Measurements from ENCODE around the gene SORBS1. TPM values are rescaled to one million over a fixed set of nuclear protein-coding genes. Genes with fewer than 3 reads are reported as not detected.

Gene SORBS1
- total and polyA plus RNA-seq, 4 experiments from 2014 or later, result 0.67 to 0.93 (median 0.75) TPM; not detected in 1

DNA sequence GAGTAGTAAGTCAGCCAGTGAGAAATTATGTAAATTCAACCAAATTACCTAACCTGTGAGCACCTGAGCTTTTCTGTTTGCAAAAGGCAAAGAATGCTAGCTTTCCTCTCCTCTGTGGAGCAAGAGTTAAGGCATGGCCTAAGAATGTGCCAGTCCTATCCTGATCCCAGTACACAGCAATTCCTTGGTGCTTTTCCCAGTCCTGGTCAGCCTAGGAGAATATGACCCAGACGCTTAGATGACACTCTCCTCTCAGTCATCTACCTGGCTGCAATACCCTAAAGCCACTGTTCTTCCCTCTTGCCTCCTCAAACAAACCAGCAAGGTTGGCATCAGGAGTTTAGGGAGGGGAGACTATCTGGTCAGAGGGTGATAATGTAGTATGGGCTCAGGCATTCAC lies 274.5 kb downstream of the SORBS1 start:
- intact Hi-C loops (cut with micrococcal nuclease), result no loop called here
- CTCF ChIA-PET (ENCODE audit: partially characterized antibody), result no interaction called here
- Histone ChIP-seq H3K4me3 (ENCODE audit: low read length in 2 of 2) (no peak overlapping the region), H3K36me3 (ENCODE audit: insufficient read depth, low read length) (no peaks in the 10 kb centered on the region), H3K9me3 (ENCODE audit: control insufficient read depth in 1 of 2, low read length in 2 of 2) (no peaks in the 10 kb centered on the region), H3K4me1 (ENCODE audit: insufficient read depth, low read length) (peaks cover 4% of the 10 kb centered on the region), H3K27me3 (ENCODE audit: insufficient read depth, low read length) (peaks cover 10% of the 10 kb centered on the region), H3K27ac (ENCODE audit: low read depth, low read length) (no peak overlapping the region)
- H3K27ac Mint-ChIP-seq, result no peak overlapping the region
- no peak for DNase-seq
- no peak overlapping the region for H3K4me3 Mint-ChIP-seq
- H3K27me3 Mint-ChIP-seq, result peaks cover 21 to 26% of the 10 kb centered on the region in 2 donors
- POLR2A ChIA-PET (ENCODE audit: partially characterized antibody), result no interaction called here
- no peaks in the 10 kb centered on the region for H3K9me3 Mint-ChIP-seq
- no peaks in the 10 kb centered on the region for H3K36me3 Mint-ChIP-seq
- peaks cover 8 to 16% (median 10%) of the 10 kb centered on the region in 4 donors for H3K4me1 Mint-ChIP-seq

DNA sequence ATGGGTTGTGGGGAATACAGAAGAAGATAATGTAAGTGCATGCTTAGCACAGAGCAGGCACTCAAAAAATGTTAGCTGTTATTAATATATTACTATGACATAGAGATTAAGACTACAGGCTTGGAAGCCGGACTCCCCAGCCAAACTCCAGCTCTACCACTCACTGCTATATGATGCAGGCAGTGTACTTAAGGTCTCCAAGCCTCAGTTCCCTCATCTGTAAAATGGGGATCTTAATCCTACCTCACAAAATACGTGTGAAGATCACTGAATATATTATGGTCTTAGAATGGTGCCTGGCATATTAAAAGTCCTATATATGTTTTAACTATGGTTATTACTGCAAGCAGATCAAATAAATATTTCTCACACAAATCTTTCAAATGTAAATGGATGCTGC lies 275.6 kb downstream of the SORBS1 start:
- peaks cover 4 to 10% (median 6%) of the 10 kb centered on the region in 4 donors for H3K4me1 Mint-ChIP-seq
- no peak for DNase-seq
- H3K27me3 Mint-ChIP-seq, result peaks cover 16 to 25% of the 10 kb centered on the region in 2 donors
- CTCF ChIA-PET (ENCODE audit: partially characterized antibody), result no interaction called here
- no peak overlapping the region for H3K4me3 Mint-ChIP-seq
- POLR2A ChIA-PET (ENCODE audit: partially characterized antibody), result no interaction called here
- no peak overlapping the region for H3K27ac Mint-ChIP-seq
- Histone ChIP-seq H3K4me1 (ENCODE audit: insufficient read depth, low read length) (no peaks in the 10 kb centered on the region), H3K27me3 (ENCODE audit: insufficient read depth, low read length) (peaks cover 10% of the 10 kb centered on the region), H3K27ac (ENCODE audit: low read depth, low read length) (no peak overlapping the region), H3K36me3 (ENCODE audit: insufficient read depth, low read length) (no peaks in the 10 kb centered on the region), H3K9me3 (ENCODE audit: control insufficient read depth in 1 of 2, low read length in 2 of 2) (no peaks in the 10 kb centered on the region), H3K4me3 (ENCODE audit: low read length in 2 of 2) (no peak overlapping the region)
- no peaks in the 10 kb centered on the region for H3K36me3 Mint-ChIP-seq
- H3K9me3 Mint-ChIP-seq, result no peaks in the 10 kb centered on the region
- intact Hi-C loops (cut with micrococcal nuclease), result no loop called here

GRCh38 chr10:95284807-95285206 lies 276.4 kb downstream of the SORBS1 start:
- Histone ChIP-seq H3K27me3 (ENCODE audit: insufficient read depth, low read length) (peaks cover 5% of the 10 kb centered on the region), H3K27ac (ENCODE audit: low read depth, low read length) (no peak overlapping the region), H3K9me3 (ENCODE audit: control insufficient read depth in 1 of 2, low read length in 2 of 2) (no peaks in the 10 kb centered on the region), H3K4me1 (ENCODE audit: insufficient read depth, low read length) (no peaks in the 10 kb centered on the region), H3K36me3 (ENCODE audit: insufficient read depth, low read length) (no peaks in the 10 kb centered on the region), H3K4me3 (ENCODE audit: low read length in 2 of 2) (no peak overlapping the region)
- no peak overlapping the region for H3K4me3 Mint-ChIP-seq
- peak overlapping the region in 1 of 7 donors; percentile 69 for H3K27ac Mint-ChIP-seq
- DNase-seq, result no peak
- ChIA-PET POLR2A (ENCODE audit: partially characterized antibody) (no interaction called here), CTCF (ENCODE audit: partially characterized antibody) (no interaction called here)
- intact Hi-C loops (cut with micrococcal nuclease), result no loop called here
- peaks cover 3 to 6% (median 4%) of the 10 kb centered on the region in 4 donors for H3K4me1 Mint-ChIP-seq
- no peaks in the 10 kb centered on the region for H3K9me3 Mint-ChIP-seq
- H3K36me3 Mint-ChIP-seq, result no peaks in the 10 kb centered on the region
- peaks cover 13 to 21% of the 10 kb centered on the region in 2 donors for H3K27me3 Mint-ChIP-seq

DNA sequence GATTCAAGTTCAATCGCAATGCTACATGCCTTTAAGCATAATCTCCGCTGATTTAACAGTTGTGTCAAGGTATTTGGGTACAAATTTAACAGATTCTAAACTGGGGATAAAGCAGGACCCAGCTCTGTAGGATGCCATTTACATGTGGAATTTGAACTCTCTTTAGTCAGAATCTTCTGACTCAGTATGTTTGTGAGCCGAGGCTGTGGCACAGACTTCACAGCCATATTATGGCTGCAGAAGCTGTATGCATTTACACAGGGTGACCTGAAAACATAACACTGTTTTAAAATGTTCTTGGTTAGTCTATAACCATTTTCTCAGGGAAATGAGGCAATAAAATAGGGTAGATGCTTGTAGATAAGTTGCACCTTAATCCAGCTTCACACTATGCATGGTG lies 279.1 kb downstream of the SORBS1 start:
- Mint-ChIP-seq H3K27me3 (peaks cover 7 to 12% of the 10 kb centered on the region in 2 donors), H3K36me3 (no peaks in the 10 kb centered on the region), H3K27ac (no peak overlapping the region), H3K4me3 (no peak overlapping the region), H3K9me3 (peaks cover 0 to 2% (median 0%) of the 10 kb centered on the region in 8 donors), H3K4me1 (no peaks in the 10 kb centered on the region)
- no peak for DNase-seq
- Histone ChIP-seq H3K36me3 (ENCODE audit: insufficient read depth, low read length) (no peaks in the 10 kb centered on the region), H3K4me3 (ENCODE audit: low read length in 2 of 2) (no peak overlapping the region), H3K9me3 (ENCODE audit: control insufficient read depth in 1 of 2, low read length in 2 of 2) (no peaks in the 10 kb centered on the region), H3K27ac (ENCODE audit: low read depth, low read length) (no peak overlapping the region), H3K27me3 (ENCODE audit: insufficient read depth, low read length) (no peaks in the 10 kb centered on the region), H3K4me1 (ENCODE audit: insufficient read depth, low read length) (no peaks in the 10 kb centered on the region)
- POLR2A ChIA-PET (ENCODE audit: partially characterized antibody), result no interaction called here
- CTCF ChIA-PET (ENCODE audit: partially characterized antibody), result no interaction called here
- intact Hi-C loops (cut with micrococcal nuclease), result no loop called here

- Histone ChIP-seq H3K4me1 (ENCODE audit: insufficient read depth, low read length) (no peaks in the 10 kb centered on the region), H3K4me3 (ENCODE audit: low read length in 2 of 2) (no peak overlapping the region), H3K27ac (ENCODE audit: low read depth, low read length) (no peak overlapping the region), H3K27me3 (ENCODE audit: insufficient read depth, low read length) (no peaks in the 10 kb centered on the region), H3K36me3 (ENCODE audit: insufficient read depth, low read length) (no peaks in the 10 kb centered on the region), H3K9me3 (ENCODE audit: control insufficient read depth in 1 of 2, low read length in 2 of 2) (no peaks in the 10 kb centered on the region)
- CTCF ChIA-PET (ENCODE audit: partially characterized antibody), result interaction anchor here (1.1 kb wide), 1 partner anchor 35 kb away, joined by 3 read pairs; no protein-coding TSS in a partner anchor
- Mint-ChIP-seq H3K9me3 (peaks cover 0 to 2% (median 0%) of the 10 kb centered on the region in 8 donors), H3K4me3 (no peak overlapping the region), H3K36me3 (no peaks in the 10 kb centered on the region), H3K27me3 (peaks cover 5% of the 10 kb centered on the region in 2 donors), H3K4me1 (no peaks in the 10 kb centered on the region), H3K27ac (no peak overlapping the region)
- intact Hi-C loops (cut with micrococcal nuclease), result no loop called here
- DNase-seq, result no peak
- POLR2A ChIA-PET (ENCODE audit: partially characterized antibody), result no interaction called here
These were observed 280.0 kb downstream of the SORBS1 start for GRCh38 chr10:95281206-95281605.

DNA sequence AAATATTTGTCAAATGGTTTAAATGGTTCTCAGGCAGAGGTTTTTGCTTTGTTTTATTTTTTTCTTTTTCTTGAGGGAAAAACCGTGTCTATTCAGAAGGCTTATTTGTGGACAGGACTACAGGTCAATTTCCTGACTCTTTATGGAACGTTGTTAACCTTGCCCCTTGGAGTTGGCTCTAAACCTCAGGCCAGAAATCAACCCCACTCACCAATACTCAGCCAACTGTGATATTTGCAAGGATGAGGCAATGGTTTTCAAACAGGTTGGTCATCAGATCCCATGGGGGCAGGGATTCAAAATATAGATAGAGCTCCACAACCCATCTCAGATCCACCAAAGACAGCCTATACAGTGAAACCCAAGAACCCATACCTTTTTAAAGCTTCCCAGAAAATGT lies 280.5 kb downstream of the SORBS1 start:
- no peaks in the 10 kb centered on the region for H3K36me3 Mint-ChIP-seq
- no peaks in the 10 kb centered on the region for H3K9me3 ChIP-seq (ENCODE audit: control insufficient read depth in 1 of 2, low read length in 2 of 2)
- intact Hi-C loops (cut with micrococcal nuclease), result no loop called here
- no peaks in the 10 kb centered on the region for H3K4me1 Mint-ChIP-seq
- no peak for DNase-seq
- H3K27ac Mint-ChIP-seq, result no peak overlapping the region
- H3K4me1 ChIP-seq (ENCODE audit: insufficient read depth, low read length), result no peaks in the 10 kb centered on the region
- peaks cover 0 to 2% (median 0%) of the 10 kb centered on the region in 8 donors for H3K9me3 Mint-ChIP-seq
- no peak overlapping the region for H3K27ac ChIP-seq (ENCODE audit: low read depth, low read length)
- ChIA-PET CTCF (ENCODE audit: partially characterized antibody) (interaction anchor here (1.1 kb wide), 1 partner anchor 34 kb away, joined by 3 read pairs; no protein-coding TSS in a partner anchor), POLR2A (ENCODE audit: partially characterized antibody) (no interaction called here)
- no peak overlapping the region for H3K4me3 Mint-ChIP-seq
- no peak overlapping the region for H3K4me3 ChIP-seq (ENCODE audit: low read length in 2 of 2)
- H3K27me3 ChIP-seq (ENCODE audit: insufficient read depth, low read length), result no peaks in the 10 kb centered on the region
- H3K36me3 ChIP-seq (ENCODE audit: insufficient read depth, low read length), result no peaks in the 10 kb centered on the region
- H3K27me3 Mint-ChIP-seq, result peaks cover 5% of the 10 kb centered on the region in 2 donors

DNA sequence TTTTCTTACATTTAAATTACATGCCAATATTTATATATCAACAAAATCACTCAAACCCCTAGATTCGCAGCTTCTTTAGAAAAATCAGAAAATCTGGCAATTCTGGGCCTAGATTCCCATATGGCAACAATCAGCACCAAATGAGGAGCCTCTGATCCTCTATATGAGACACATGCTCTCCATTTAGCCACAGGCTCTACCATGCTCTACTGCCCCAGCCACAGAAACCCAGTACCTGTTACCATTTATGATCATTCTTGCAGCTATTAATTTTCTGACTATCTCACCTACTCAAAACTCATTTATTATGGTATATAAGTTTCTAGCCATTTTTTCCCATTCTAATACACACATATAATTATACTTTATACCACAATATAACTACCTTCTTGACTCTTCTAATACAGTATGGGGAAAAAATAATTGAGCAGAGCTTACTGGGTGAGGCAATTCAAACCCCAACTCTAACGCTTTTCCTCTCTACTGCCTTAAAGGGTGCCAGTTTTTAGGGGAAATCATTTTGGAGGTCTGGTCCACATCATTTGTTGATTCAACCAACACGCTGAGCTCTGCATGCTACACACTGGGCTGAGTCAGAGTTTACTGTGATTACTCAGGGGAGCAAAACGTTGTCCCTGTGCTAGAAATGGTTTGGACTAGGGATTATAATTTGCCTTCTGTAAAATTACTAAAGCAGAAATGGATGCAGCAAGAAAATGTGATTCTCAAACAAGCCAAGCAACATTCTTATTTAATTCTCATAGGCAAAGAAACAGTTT lies 281.9 kb downstream of the SORBS1 start:
- Histone ChIP-seq H3K4me1 (ENCODE audit: insufficient read depth, low read length) (no peaks in the 10 kb centered on the region), H3K36me3 (ENCODE audit: insufficient read depth, low read length) (no peaks in the 10 kb centered on the region), H3K4me3 (ENCODE audit: low read length in 2 of 2) (no peak overlapping the region), H3K9me3 (ENCODE audit: control insufficient read depth in 1 of 2, low read length in 2 of 2) (no peaks in the 10 kb centered on the region), H3K27me3 (ENCODE audit: insufficient read depth, low read length) (no peaks in the 10 kb centered on the region), H3K27ac (ENCODE audit: low read depth, low read length) (no peak overlapping the region)
- H3K9me3 Mint-ChIP-seq, result peaks cover 0 to 4% (median 0%) of the 10 kb centered on the region in 8 donors
- H3K27me3 Mint-ChIP-seq, result peaks cover 6 to 10% of the 10 kb centered on the region in 2 donors
- no peak for DNase-seq
- CTCF ChIA-PET (ENCODE audit: partially characterized antibody), result interaction anchor here (0.9 kb wide), 1 partner anchor 10 kb away, joined by 3 read pairs; no protein-coding TSS in a partner anchor
- H3K36me3 Mint-ChIP-seq, result no peaks in the 10 kb centered on the region
- no peak overlapping the region for H3K4me3 Mint-ChIP-seq
- no peaks in the 10 kb centered on the region for H3K4me1 Mint-ChIP-seq
- no peak overlapping the region for H3K27ac Mint-ChIP-seq
- intact Hi-C loops (cut with micrococcal nuclease), result no loop called here
- POLR2A ChIA-PET (ENCODE audit: partially characterized antibody), result no interaction called here

All from CD4-positive, alpha-beta memory T cell (primary cell).